CD14-positive monocyte (primary cell): ENCODE results near the gene THSD4. TPM values are rescaled to one million over a fixed set of nuclear protein-coding genes. Genes with fewer than 3 reads are reported as not detected.

Experiments used
- DNase-seq, 3 donors: peaks; one replicate each; pipeline ENCODE4 v3.0.0-alpha.2; 2011 to 2022
- H2AFZ ChIP-seq: 2 replicates; pipeline ENCODE4 v1.6.0; 2012; ENCODE audit warnings: mild to moderate bottlenecking, low read depth, low read length, inconsistent platforms; ENCODE audit not compliant: insufficient read depth, poor library complexity, severe bottlenecking
- H3K27ac ChIP-seq, 2 donors: 1 replicate in 1 of 2; 2 replicates in 1 of 2; pipeline ENCODE4 v1.5.1; 2012 to 2013; ENCODE audit warnings: low read length in 2 of 2, control low read depth in 1 of 2, inconsistent platforms in 1 of 2, low read depth in 1 of 2, mild to moderate bottlenecking in 1 of 2
- H3K27me3 ChIP-seq, 2 donors: one replicate each; pipeline versions ENCODE4 v1.6.0 to v1.6.1; 2011 to 2013; ENCODE audit warnings: low read length in 2 of 2; ENCODE audit not compliant: control insufficient read depth in 2 of 2, insufficient read depth in 2 of 2
- H3K36me3 ChIP-seq, 2 donors: replicated peaks in 1 of 2; 1 replicate in 1 of 2; 2 replicates in 1 of 2; pipeline versions ENCODE4 v1.5.1 to v1.6.1; 2012 to 2013; ENCODE audit warnings: low read length in 2 of 2, control low read depth in 1 of 2, inconsistent platforms in 1 of 2, mild to moderate bottlenecking in 1 of 2; ENCODE audit not compliant: insufficient read depth in 2 of 2, control insufficient read depth in 1 of 2
- H3K4me1 ChIP-seq, 2 donors: 1 replicate in 1 of 2; 2 replicates in 1 of 2; pipeline versions ENCODE4 v1.5.1 to v1.6.1; 2012 to 2013; ENCODE audit warnings: low read length in 2 of 2, control low read depth in 1 of 2, inconsistent platforms in 1 of 2, mild to moderate bottlenecking in 1 of 2, moderate library complexity in 1 of 2; ENCODE audit not compliant: insufficient read depth in 2 of 2, control insufficient read depth in 1 of 2
- H3K4me2 ChIP-seq: replicated peaks from 2 replicates; pipeline ENCODE3; 2012; ENCODE audit warnings: low read length, moderate library complexity, mild to moderate bottlenecking; ENCODE audit not compliant: poor library complexity, severe bottlenecking; ENCODE audit errors: extremely low read depth
- H3K4me3 ChIP-seq, 3 experiments: fragments of 200-600 bp in 1 of 3; sonication (generic) in 1 of 3; replicated peaks in 1 of 3; 1 replicate in 2 of 3; 2 replicates in 1 of 3; pipeline ENCODE4 v1.5.1; 2011 to 2013; ENCODE audit warnings: low read length in 3 of 3, mild to moderate bottlenecking in 3 of 3, control low read depth in 2 of 3, low read depth in 2 of 3, inconsistent platforms in 1 of 3, moderate library complexity in 1 of 3
- H3K79me2 ChIP-seq: 2 replicates; pipeline ENCODE4 v1.6.0; 2012; ENCODE audit warnings: mild to moderate bottlenecking, control low read depth, inconsistent platforms, low read length, moderate library complexity; ENCODE audit not compliant: insufficient read depth
- H3K9ac ChIP-seq: 2 replicates; pipeline ENCODE4 v1.6.0; 2017; ENCODE audit warnings: low read length, mild to moderate bottlenecking; ENCODE audit not compliant: insufficient read depth, poor library complexity, severe bottlenecking
- H3K9me3 ChIP-seq, 2 donors: replicated peaks in 1 of 2; 1 replicate in 1 of 2; 2 replicates in 1 of 2; pipeline versions ENCODE4 v1.5.1 to v1.6.1; 2012 to 2013; ENCODE audit warnings: low read length in 2 of 2, control low read depth in 1 of 2; ENCODE audit not compliant: control insufficient read depth in 1 of 2, insufficient read depth in 1 of 2
- H4K20me1 ChIP-seq: 2 replicates; pipeline ENCODE4 v1.6.0; 2012; ENCODE audit warnings: mild to moderate bottlenecking, low read length, control low read depth, moderate library complexity; ENCODE audit not compliant: insufficient read depth
- H3K27ac Mint-ChIP-seq, 7 donors: one replicate each; pipeline ENCODE4 v1.8.0; 2020; ENCODE audit warnings: mild to moderate bottlenecking in 7 of 7, mixed read lengths in 7 of 7, moderate library complexity in 6 of 7, inconsistent platforms in 2 of 7
- H3K27me3 Mint-ChIP-seq, 3 donors: one replicate each; pipeline ENCODE4 v1.8.0; 2021 to 2022; ENCODE audit warnings: low read depth in 3 of 3, mild to moderate bottlenecking in 3 of 3, mixed read lengths in 3 of 3, moderate library complexity in 3 of 3, inconsistent platforms in 1 of 3
- H3K36me3 Mint-ChIP-seq, 2 donors: one replicate each; pipeline ENCODE4 v1.8.0; 2020; ENCODE audit warnings: mixed read lengths in 2 of 2, inconsistent platforms in 1 of 2, mild to moderate bottlenecking in 1 of 2
- H3K4me1 Mint-ChIP-seq: one replicate; pipeline ENCODE4 v1.8.0; 2020; ENCODE audit warnings: mild to moderate bottlenecking, mixed read lengths
- H3K4me3 Mint-ChIP-seq, 2 donors: one replicate each; pipeline ENCODE4 v1.8.0; 2020; ENCODE audit warnings: mild to moderate bottlenecking in 2 of 2, mixed read lengths in 2 of 2, moderate library complexity in 1 of 2
- H3K9me3 Mint-ChIP-seq, 7 donors: one replicate each; pipeline ENCODE4 v1.8.0; 2020 to 2022; ENCODE audit warnings: mixed read lengths in 7 of 7, mild to moderate bottlenecking in 6 of 7, moderate library complexity in 6 of 7, inconsistent platforms in 2 of 7
- CTCF ChIP-seq: fragments of 200-600 bp; IDR thresholded peaks from one replicate; pipeline ENCODE4 v1.8.0; 2022; ENCODE audit warnings: antibody characterized with exemption, mild to moderate bottlenecking
- WGBS: methylation state at CpG from one replicate; pipeline ENCODE4 v1.1.5; 2013; ENCODE audit warnings: missing lambda C conversion rate; ENCODE audit not compliant: insufficient coverage; 5-methylcytosine and 5-hydroxymethylcytosine counted together
- intact Hi-C, 2 donors: fragments of 100-400 bp; cut with micrococcal nuclease; formaldehyde crosslinking; loops; one replicate each; pipeline versions ENCODE4 v1.15.0 to v1.15.1; 2023
- polyA plus RNA-seq, 3 donors: library from polyadenylated mRNA; depleted of rRNA in 1 of 3; unstranded in 2 of 3; stranded (reverse) in 1 of 3; fragments of 300-500 nt in 2 of 3; fragments of >200 nt in 1 of 3; fragmentation: Illumina TruSeq in 2 of 3; gene quantifications; 1 replicate in 2 of 3; 2 replicates in 1 of 3; pipeline ENCODE4 v1.2.3, GENCODE V29; 2012 to 2021

Gene THSD4
- polyA plus RNA-seq, 3 donors = not detected

GRCh38 chr15:71791975-71792374, 676.7 kb downstream of the THSD4 start:
- H4K20me1 ChIP-seq = no peaks in the 10 kb centered on the region
- no peak for DNase-seq
- no peaks in the 10 kb centered on the region for H3K79me2 ChIP-seq
- H3K27ac Mint-ChIP-seq = no peak overlapping the region
- peaks cover 0 to 6% (median 4%) of the 10 kb centered on the region in 3 donors for H3K27me3 Mint-ChIP-seq
- no peak for TF ChIP-seq CTCF
- no peaks in the 10 kb centered on the region for H3K36me3 Mint-ChIP-seq
- no peaks in the 10 kb centered on the region for H3K27me3 ChIP-seq
- intact Hi-C loops = no loop called here
- no peak overlapping the region for H3K4me3 ChIP-seq
- H3K27ac ChIP-seq = no peak overlapping the region
- H3K9me3 ChIP-seq = no peaks in the 10 kb centered on the region
- no peaks in the 10 kb centered on the region for H3K4me1 Mint-ChIP-seq
- H3K9ac ChIP-seq = no peak overlapping the region
- no peak overlapping the region for H3K4me2 ChIP-seq
- no peaks in the 10 kb centered on the region for H3K4me1 ChIP-seq
- WGBS = 89% methylated on average over 6 of the region's 7 CpGs
- no peak overlapping the region for H3K4me3 Mint-ChIP-seq
- peaks cover 0 to 4% (median 0%) of the 10 kb centered on the region in 7 donors for H3K9me3 Mint-ChIP-seq
- no peaks in the 10 kb centered on the region for H3K36me3 ChIP-seq
- no peak overlapping the region for H2AFZ ChIP-seq

GRCh38 chr15:71792521-71792920, 677.2 kb downstream of the THSD4 start:
- TF ChIP-seq CTCF = no peak
- H3K27me3 ChIP-seq = no peaks in the 10 kb centered on the region
- no peak overlapping the region for H2AFZ ChIP-seq
- Mint-ChIP-seq H3K4me1 (no peaks in the 10 kb centered on the region), H3K4me3 (no peak overlapping the region), H3K27me3 (peaks cover 0 to 6% (median 4%) of the 10 kb centered on the region in 3 donors), H3K9me3 (peaks cover 0 to 4% (median 0%) of the 10 kb centered on the region in 7 donors), H3K36me3 (no peaks in the 10 kb centered on the region), H3K27ac (no peak overlapping the region)
- H3K79me2 ChIP-seq = no peaks in the 10 kb centered on the region
- H3K4me3 ChIP-seq = no peak overlapping the region
- H3K9me3 ChIP-seq = no peaks in the 10 kb centered on the region
- no peak overlapping the region for H3K27ac ChIP-seq
- H3K4me2 ChIP-seq = no peak overlapping the region
- intact Hi-C loops = no loop called here
- no peaks in the 10 kb centered on the region for H3K36me3 ChIP-seq
- DNase-seq = no peak
- no peaks in the 10 kb centered on the region for H4K20me1 ChIP-seq
- WGBS = no CpG with 5 or more reads among the region's 2 CpGs
- no peak overlapping the region for H3K9ac ChIP-seq
- no peaks in the 10 kb centered on the region for H3K4me1 ChIP-seq
